Lower leg skin (tissue), 4 donors: ENCODE results near the gene ASPG. TPM values are rescaled to one million over a fixed set of nuclear protein-coding genes. Genes with fewer than 3 reads are reported as not detected.
"Not testable (repeated sequence)": the region's sequence is repeated elsewhere in the genome, so short reads cannot be mapped to it uniquely, and the experiment has no call there.

Source experiments
- DNase-seq, 2 donors: peaks; one replicate each; pipeline ENCODE4 v3.0.0-alpha.2; 2019; ENCODE audit warnings: low spot score in 2 of 2
- H3K4me3 ChIP-seq: fragments of 200-600 bp; sonication (generic); 2 replicates; pipeline ENCODE4 v1.5.1; 2017; ENCODE audit warnings: mild to moderate bottlenecking, low read depth; ENCODE audit not compliant: poor library complexity, severe bottlenecking
- POLR2A ChIP-seq, 2 donors: fragments of 450-650 bp; IDR thresholded peaks; one replicate each; pipeline ENCODE4 v1.6.1; 2016 to 2017; ENCODE audit warnings: antibody characterized with exemption in 2 of 2, mild to moderate bottlenecking in 1 of 2, moderate library complexity in 1 of 2
- WGBS, 2 donors: methylation state at CpG; one replicate each; pipeline ENCODE4 v1.1.5; 2018; 5-methylcytosine and 5-hydroxymethylcytosine counted together
- intact Hi-C: fragments of 100-400 bp; cut with DNase I; formaldehyde crosslinking; loops from one replicate; pipeline ENCODE4 v1.15.0; 2023; ENCODE audit warnings: low total_unique reads
- total RNA-seq, 4 donors: library from RNA; depleted of rRNA; stranded (reverse); fragments of >200 nt; gene quantifications; one replicate each; pipeline ENCODE4 v1.1.0, GENCODE V29; 2016
- TF ChIP-seq, protein P1 (sequence below), 3 donors: fragments of 450-650 bp; IDR thresholded peaks; one replicate each; pipeline ENCODE4 v1.5.1; 2016; ENCODE audit warnings: antibody characterized with exemption in 3 of 3, mild to moderate bottlenecking in 3 of 3, moderate library complexity in 2 of 3

Gene ASPG
- total RNA-seq, 4 donors from 2014 or later = 12.1 to 56.6 (median 25.4) TPM

DNA sequence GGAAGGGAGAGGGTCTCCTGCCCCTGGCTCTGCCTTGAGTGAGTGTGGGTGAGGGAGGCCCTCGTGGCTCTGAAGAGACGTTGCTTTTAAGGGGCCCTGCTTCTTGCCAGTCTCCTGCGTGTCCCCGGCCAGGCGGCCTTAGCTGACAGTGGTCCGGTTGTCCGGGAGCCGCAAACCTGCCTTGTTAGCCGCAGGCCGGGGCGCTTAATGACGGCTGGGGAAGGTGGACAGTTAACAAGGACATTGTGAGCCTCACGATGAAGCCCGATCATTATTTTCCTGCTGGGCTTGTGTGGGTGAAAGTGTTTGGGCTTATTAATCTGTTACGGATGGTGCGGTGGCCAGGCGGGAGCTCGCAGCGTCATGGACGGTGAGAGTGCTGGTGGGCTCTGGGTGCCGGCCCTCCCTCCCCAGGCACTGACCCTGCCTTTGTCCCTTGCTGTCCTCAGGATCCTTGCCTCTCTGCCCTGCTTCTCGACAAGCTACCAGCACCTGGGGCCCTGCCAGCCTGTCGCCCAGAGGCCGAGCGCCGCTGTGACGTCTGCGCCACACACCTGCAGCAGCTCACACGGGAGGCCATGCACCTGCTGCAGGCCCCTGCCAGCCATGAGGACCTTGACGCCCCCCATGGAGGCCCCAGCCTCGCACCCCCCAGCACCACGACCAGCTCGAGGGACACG is 66.2 kb downstream of the ASPG start:
- H3K4me3 ChIP-seq = no peak overlapping the region
- DNase-seq = no peak
- intact Hi-C loops = no loop called here
- no peak for TF ChIP-seq POLR2A (IDR thresholded peaks at IDR 0.05)
- TF ChIP-seq, protein P1, sequence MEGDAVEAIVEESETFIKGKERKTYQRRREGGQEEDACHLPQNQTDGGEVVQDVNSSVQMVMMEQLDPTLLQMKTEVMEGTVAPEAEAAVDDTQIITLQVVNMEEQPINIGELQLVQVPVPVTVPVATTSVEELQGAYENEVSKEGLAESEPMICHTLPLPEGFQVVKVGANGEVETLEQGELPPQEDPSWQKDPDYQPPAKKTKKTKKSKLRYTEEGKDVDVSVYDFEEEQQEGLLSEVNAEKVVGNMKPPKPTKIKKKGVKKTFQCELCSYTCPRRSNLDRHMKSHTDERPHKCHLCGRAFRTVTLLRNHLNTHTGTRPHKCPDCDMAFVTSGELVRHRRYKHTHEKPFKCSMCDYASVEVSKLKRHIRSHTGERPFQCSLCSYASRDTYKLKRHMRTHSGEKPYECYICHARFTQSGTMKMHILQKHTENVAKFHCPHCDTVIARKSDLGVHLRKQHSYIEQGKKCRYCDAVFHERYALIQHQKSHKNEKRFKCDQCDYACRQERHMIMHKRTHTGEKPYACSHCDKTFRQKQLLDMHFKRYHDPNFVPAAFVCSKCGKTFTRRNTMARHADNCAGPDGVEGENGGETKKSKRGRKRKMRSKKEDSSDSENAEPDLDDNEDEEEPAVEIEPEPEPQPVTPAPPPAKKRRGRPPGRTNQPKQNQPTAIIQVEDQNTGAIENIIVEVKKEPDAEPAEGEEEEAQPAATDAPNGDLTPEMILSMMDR (IDR thresholded peaks at IDR 0.05) = no peak
- 88 to 93% methylated on average over 29 to 34 of the region's 34 CpGs for WGBS, 2 donors

DNA sequence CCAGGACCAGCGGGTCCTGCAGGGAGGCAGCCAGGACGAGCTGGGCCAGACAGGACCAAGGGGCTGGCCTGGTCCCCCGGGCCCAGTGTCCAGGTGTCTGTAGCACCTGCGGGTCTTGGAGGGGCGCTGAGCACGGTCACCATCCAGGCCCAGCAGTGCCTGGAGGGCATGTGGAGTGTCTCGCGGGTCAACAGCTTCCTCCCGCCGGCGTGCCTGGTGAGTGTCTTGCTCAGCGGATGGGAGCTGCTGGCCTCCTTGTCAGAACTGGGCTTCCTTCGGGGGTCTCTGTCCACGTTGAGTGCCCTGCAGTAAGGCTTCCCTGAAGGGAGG is 66.7 kb downstream of the ASPG start:
- WGBS, 2 donors = 96% methylated on average over 11 of the region's 14 CpGs; no CpG with 5 or more reads in 1 of the 2 donors
- TF ChIP-seq, protein P1 (IDR thresholded peaks at IDR 0.05) = no peak
- TF ChIP-seq POLR2A (IDR thresholded peaks at IDR 0.05) = no peak
- intact Hi-C loops = no loop called here
- DNase-seq = no peak
- H3K4me3 ChIP-seq = no peak overlapping the region

DNA sequence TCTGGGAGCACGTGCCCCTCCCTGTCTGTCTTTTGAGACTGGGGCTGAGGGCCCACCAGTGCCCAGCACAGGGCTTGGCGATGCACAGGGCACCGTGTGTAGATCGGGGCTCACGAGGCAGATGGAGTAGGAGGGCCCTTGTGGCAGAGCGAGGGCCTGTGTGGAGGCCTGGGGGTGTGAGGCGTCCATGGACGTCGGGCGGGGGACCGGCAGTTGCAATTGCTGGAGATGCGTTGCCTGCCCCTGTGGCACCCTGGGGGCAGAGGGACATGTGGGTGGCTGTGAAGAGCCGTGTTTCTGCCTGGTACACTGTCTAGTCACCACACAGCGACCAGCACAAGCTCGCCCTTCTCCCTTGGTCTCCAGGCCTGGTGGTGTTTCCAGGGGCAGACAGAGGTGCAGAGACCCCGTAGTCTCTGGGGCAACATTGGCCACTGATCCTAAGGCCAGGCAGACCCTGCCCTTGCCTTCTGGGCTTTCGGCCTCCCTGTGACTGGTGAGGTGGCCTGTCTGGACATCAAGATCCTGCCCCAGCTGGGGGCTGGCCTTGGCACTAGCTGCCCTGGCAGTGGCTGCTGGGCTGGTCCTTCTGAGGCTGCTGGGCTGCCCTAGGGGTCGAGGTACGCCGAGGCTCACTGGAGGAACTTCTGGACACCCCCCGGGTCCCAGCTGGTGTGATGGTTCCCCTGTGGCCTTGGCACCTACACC is 67.3 kb downstream of the ASPG start:
- WGBS, 2 donors = 94 to 95% methylated on average over 13 of the region's 21 CpGs
- no peak overlapping the region for H3K4me3 ChIP-seq
- DNase-seq = no peak
- TF ChIP-seq POLR2A (IDR thresholded peaks at IDR 0.05) = no peak
- TF ChIP-seq, protein P1 (IDR thresholded peaks at IDR 0.05) = no peak
- intact Hi-C loops = no loop called here

DNA sequence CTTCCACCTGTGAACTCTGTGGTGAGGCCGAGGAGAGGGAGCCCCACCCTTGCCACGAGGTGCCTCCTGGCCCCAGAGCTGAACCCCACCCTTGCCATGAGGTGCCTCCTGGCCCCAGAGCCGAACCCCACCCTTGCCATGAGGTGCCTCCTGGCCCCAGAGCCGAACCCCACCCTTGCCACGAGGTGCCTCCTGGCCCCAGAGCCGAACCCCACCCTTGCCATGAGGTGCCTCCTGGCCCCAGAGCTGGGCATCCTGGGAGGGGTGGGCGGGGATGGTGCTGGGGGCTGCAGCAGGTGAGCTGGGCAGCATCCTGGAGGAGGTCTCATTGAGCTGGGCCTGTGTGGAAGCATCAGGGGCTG is 67.9 kb downstream of the ASPG start:
- DNase-seq, intact Hi-C loops, H3K4me3 ChIP-seq: not testable (repeated sequence)
- WGBS, 2 donors = 31% methylated on average over 4 to 5 of the region's 7 CpGs

DNA sequence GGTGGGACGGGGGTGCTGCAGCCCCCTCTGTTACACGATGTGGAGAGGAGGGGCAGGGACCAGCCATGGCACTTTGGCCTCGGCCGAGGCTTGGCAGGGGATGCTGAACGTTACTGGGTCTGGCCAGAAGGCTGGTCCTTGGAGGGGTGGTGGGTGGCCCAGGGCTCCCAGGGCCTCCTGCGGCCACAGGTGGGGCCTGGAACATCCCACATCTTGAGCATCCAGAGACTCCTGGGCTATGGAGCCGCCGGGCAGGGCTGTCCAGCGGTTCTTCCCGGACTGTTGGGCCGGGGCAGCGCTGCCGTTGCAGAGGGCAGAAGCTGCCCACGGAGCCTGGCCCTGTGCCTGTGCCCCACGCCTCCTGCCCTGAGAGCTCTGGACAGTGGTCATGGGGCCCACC is 68.7 kb downstream of the ASPG start:
- 83 to 87% methylated on average over 8 of the region's 15 CpGs for WGBS, 2 donors
- intact Hi-C loops = no loop called here
- no peak overlapping the region for H3K4me3 ChIP-seq
- no peak for TF ChIP-seq POLR2A (IDR thresholded peaks at IDR 0.05)
- TF ChIP-seq, protein P1 (IDR thresholded peaks at IDR 0.05) = no peak
- DNase-seq = no peak

DNA sequence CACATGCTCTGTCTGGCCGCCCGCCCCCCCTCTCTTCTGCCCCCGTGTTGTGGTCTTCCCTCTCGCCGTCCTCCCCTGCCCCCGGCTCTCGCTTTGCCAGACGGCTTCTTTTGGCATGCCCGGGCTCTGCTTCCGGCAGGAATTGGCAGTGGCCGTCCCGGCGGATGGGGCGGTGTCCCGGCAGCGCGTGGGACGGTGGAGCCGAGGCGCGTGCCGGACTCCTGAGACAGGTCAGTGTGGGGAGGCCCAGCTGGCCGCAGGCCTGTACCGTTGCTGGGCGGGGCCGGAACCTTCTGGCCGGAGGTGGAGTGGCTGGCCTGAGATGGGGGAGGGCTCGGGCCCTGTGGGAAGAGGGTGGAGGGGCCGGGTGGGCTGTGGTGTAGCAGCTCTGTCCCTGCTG is 70.0 kb downstream of the ASPG start:
- H3K4me3 ChIP-seq = no peak overlapping the region
- TF ChIP-seq POLR2A (IDR thresholded peaks at IDR 0.05) = no peak
- TF ChIP-seq, protein P1 (IDR thresholded peaks at IDR 0.05) = no peak
- WGBS, 2 donors = 61 to 64% methylated on average over 25 to 29 of the region's 29 CpGs
- intact Hi-C loops = no loop called here
- no peak for DNase-seq
